HG02763 (cell line): ENCODE results near the gene WFDC5.
"Not testable (repeated sequence)": the region's sequence is repeated elsewhere in the genome, so short reads cannot be mapped to it uniquely, and the experiment has no call there.

ENCODE experiments used
- ATAC-seq: cut with Tn5 transposase; IDR thresholded peaks from one replicate; pipeline ENCODE4 v1.9.1; 2021; ENCODE audit warnings: mild to moderate bottlenecking, moderate library complexity; ENCODE audit not compliant: unreplicated experiment

Gene WFDC5, protein sequence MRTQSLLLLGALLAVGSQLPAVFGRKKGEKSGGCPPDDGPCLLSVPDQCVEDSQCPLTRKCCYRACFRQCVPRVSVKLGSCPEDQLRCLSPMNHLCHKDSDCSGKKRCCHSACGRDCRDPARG

DNA sequence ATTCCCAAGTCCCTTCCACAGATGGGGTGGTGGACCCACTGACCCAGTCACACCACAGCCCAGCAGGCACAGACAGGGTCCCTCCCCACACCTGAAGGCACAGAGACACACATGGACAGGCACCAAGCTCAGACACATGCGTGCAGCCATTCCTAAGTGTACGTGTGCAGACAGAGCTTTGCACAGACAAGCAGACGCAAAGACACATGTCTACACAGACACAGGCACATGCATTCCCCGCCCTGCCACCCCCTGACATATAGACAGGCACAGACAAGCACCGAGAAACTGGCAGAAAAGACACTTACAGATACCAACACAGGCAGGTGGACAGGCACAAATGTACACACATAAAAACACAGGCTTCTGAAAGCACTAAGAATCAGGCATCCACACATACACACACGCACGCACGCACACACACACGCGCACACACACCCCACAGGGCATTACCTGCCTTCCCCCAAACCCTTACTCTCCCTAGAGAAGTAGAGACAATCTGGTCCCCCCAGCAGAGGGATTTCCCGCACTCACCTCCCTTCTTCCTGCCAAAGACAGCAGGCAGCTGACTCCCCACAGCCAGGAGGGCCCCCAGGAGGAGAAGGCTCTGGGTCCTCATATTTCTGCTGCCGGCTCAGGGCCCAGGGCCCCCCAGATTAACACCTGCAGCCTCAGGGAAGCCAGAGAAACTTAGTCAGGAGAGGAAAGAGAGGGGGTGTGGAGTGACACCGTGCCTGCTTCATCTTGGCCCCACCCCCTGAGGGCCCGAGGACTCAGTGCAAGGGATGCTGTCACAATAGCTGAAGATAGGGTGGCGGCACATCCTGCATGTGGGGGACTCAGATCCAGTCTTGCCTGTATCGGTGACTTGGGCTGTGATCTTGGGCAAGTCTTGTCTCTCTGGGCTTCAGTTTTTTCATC lies at the start of gene WFDC5:
Gene WFDC5 (minus strand): TSS at position 710 of the 921 bp plus-strand sequence. CDS start 91 bp downstream, at position 619.
- no peak for ATAC-seq

DNA sequence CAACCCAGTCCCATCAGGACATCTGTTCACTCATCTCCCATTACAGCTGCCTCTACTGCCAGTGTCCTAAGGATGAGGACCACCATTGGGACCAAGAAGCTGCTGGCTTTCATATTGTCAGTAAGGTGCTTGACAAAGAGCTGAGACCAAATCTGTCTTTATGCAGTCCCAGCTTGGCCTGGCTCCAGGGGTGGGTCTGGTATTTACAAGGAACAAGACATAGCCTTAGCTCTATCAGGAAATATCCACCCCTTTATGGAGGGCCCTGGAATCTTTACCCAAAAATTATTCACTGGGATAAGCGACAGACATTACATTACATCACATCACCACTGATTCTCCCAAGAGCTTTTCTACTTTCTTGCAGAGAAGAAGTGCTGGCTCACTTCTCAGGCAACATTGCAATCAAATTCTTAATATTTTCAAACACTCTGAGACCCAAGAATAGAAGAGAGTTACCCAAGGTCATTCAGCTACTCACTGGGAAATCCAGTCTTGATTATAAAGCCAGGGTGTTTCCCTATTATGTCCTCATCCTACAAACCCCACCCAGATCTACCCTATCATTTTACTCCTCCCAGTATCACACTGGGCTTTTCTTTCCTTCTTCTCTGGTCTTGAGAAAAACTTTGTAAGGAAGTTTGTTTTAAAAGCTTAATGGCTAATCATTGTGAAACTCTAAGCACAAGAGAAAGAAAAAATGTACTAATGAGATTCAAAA lies 48.3 kb upstream of the WFDC5 start:
- no peak for ATAC-seq

DNA sequence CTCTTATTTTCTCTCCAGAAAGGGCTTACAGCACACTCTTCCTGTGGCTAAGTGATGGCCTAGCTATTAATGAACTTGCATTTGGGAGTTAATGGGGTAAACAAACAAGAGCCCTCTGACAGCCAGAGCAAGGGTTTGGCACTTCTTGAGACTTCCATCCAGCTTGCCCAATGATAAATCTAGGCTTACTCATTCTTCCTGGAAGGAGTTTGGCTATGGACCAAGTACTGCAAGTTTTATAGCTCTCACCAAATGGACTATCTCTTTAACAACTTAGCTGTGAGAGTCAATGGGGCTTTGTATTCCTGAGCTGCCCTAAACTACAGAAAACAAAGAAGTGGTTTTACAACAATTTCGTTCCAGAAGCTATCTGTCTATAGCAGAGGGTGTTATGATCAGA lies 43.0 kb upstream of the WFDC5 start:
- ATAC-seq, result no peak

DNA sequence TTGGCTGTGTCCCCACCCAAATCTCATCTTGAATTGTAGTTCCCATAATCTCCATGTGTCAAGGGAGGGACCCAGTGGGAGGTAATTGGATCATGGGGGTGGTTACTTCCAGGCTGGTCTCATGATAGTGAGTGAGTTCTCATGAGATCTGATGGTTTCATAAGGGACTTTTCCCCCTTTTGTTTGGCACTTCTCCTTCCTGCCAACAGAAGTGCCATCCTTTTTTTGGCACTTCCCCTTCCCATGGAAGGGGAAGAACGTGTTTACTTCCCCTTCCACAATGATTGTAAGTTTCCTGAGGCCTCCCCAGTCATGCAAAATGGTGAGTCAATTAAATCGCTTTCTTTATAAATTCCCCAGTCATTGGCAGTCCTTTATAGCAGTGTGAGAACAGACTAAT lies 41.7 kb upstream of the WFDC5 start:
- no peak for ATAC-seq

DNA sequence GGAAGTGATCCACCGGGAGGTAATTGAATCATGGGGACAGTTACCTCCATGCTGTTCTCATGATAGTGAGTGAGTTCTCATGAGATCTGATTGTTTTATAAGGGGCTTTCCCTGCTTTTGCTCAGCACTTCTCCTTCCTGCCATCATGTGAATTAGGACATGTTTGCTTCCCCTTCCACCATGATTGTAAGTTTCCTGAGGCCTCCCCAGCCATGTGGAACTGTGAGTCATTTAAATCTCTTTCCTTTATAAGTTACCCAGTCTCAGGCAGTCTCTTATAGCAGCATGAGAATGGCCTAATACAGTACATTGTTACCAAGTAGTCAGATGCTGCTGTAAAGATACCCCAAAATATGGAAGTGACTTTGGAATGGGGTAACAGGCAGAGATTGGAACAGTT lies 39.8 kb upstream of the WFDC5 start:
- not testable (repeated sequence) for ATAC-seq

DNA sequence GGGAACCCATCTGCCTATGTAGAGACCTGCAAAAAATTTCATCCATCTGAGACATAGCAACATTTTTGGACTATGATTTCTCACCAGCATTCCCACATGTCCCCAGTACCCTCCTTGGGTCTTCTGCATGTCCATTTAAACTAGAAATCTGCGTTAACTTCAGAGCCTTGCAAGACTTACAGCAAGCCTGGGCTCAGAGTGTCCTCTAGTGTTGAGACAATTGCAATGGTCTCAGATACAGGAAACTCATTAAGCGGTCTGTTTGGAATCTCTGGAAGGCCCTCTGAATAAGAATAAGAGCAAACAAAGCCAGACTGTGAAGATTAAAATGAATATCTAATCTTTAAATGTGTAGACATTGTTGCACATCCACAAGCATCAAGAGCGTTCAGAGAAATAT lies 39.2 kb upstream of the WFDC5 start:
- no peak for ATAC-seq

DNA sequence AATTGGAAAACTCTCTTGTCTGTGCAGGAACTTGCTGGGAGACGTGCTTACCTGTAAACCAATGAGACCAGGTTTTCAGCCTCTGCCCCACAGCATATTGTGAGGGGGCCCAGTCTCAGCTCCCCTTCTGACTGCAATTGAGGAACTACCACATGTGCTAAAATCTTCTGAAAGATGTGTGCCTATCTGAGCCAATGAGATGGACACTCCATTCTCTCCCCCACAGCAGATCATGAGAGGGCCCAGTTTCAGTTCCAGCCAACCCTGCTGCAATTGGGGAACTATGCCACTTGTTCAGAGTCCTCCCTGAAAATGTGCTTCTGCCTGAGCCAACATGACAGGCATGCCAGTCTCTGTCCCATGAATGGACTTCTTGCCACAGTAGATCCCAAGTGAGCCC lies 38.8 kb upstream of the WFDC5 start:
- no peak for ATAC-seq

DNA sequence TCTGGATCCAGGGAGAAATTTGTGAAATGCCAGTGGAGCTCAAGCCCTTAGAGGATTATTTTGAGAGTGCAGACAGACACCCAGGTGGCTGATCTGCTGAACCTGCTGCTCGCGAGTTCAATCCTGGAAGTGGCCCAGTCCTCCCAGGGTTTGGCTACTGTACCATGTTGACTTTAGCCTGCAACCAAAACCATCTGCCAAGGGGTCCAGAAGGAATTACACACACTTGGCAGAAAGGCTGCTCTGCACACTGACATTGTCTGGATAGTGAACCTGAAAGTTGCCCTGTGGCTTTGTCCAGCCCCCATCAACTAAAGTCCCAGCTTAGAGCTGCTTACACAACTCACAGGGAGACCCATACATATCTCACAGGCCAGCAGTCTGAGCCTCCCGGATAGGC lies 38.2 kb upstream of the WFDC5 start:
- no peak for ATAC-seq

DNA sequence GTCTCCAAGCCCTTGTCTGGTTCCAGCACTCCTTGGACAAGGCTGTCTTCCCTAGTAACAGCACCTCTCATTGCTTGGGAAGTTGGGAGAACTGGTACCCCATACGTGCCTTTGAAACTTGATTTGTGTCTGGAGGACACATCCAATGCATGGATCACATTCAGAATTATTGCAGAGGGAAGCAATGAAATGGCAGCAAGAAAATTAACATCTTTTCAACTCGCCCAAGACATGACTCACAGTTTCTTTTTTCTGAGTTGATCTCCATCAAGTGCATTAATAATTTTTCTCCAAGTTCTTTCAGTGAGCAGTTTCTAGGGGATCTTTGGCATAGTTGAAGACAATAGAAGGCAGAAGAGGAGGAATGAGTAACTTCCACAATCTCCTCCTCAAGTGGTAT lies 37.4 kb upstream of the WFDC5 start:
- ATAC-seq, result no peak

DNA sequence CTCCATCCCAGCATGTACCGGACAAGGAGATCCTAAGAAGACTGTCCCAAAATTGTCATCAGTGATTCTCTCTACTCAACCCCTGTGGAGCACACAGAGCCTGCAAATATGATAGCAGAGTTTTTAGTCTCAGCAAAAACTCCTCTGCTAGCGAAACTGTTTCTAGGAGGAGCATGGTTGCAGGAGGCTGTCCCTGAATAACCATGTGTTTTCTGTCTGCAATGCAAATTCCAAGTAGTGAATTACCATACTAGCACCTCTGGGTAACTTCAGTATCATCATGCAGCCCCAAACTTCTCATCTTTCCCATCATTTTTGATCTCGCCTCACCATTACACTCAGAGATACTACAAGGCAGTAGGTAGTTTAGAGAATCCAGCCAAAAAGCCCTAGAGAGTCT lies 34.1 kb upstream of the WFDC5 start:
- no peak for ATAC-seq

DNA sequence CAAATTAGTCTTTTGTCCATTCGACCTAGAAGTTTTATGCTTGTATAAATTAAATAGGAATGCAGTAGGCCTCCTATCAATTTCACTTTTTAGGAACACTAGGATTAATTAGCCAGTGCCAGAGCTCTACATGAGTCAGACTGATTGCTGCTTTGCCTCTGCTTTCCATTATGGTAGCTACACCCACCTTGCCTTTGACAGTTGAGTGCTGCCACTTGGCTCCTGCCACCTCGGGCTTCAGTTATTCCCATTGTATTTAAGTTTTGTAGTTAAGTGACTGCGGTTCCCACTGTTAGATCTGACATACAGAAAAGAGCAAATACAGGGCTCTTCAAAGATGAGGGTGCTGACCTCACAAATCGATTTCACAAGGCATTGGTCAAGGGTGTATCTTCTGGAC lies 25.9 kb upstream of the WFDC5 start:
- no peak for ATAC-seq

DNA sequence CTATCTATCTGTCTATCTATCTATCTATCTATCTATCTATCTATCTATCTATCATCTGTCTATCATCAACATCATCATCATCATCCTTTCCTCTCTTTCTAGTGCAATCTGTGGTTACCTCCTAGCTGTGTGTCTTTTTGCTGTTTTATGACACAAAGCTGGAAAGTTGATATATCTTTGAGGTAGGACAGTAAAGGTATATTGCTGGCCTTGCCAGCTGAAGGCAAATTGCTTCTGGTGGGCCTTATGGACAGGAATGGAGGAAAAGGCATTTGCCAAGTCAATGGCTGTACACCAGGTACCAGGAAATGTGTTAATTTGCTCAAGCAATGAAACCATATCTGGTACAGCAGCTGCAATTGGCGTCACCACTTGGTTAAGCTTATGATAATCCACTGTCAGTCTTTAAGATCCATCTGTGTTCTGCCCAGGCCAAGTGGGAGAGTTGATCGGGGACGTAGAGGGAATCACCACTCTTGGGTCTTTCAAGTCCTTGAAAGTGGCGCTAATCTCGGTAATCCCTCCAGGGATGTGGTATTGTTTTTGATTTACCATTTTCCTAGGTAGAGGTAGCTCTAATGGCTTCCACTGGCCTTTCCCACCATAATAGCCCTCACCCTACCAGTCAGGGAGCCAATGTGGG lies 24.9 kb upstream of the WFDC5 start:
- ATAC-seq, result not testable (repeated sequence)

DNA sequence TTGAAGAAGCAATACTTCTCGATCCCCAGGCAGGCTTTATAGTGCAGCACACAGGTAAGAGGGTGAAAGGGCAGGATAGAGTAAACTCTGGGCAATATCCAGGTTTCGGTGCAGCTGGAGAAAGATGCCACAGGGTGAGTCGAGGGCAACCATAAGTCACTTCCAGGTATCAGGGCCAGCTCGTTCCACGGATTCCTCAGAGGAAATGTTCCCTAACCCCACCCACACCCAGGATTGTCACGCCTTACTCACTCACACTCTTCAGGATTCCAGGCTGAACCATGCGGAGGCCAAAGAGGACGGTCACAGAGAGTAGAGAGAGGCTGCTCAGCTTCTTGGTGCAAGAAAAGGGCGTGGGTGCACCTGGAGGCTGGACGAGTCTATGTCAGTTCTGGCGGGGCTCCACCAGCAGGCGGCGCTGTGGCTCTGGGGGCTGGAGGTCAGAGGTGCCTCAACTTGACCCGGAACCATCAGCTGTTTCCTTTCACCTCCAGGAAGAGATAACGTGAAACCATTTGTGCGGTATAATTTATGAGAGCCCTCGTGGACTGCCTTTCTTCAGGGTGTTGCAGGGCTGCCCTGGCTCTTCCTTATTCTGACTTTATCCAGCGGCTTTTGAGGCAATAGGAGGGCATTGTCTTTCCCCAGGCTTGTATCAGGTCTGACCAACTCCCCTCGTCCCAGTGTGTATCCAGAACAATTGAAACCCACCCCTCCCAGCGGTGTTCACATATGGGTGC lies 23.8 kb upstream of the WFDC5 start:
- ATAC-seq, result no peak

DNA sequence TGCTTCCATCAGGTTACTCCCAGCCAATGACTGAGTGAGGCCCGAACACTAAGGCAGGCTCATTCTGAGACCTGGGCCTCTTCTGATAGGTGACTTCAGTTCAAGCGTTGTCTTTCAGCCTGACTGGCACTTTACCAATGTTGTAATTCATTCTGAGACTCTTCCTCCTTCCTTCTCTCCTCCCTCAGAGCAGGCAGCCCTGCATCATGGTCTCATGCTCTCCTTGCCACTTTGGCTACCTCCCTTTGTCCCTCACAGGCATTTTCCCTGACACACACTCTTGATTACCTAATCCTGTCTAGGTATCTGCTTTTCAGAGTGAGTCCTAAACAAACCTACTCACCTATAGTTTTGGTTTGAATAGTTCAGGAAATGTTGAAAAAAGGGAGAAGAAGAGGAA lies 21.9 kb upstream of the WFDC5 start:
- no peak for ATAC-seq

DNA sequence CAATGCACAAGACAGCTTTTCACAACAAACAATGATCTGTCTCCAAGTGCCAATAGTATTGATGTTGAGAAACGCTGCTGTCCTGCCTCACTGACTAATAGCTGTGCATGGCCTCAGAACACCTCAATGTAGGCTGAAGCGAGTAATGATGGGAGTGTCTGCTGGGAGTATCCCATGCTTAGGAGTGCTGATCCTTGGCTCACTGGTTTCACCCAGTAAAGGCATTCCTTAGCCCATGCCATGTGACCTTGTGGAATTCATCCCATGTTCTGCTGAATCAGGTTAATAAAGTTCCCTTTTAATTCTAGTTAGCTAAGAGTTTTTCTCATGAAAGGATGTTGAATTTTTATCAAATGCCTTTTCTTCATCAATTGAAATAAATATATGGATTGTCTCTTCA lies 13.1 kb upstream of the WFDC5 start:
- no peak for ATAC-seq

DNA sequence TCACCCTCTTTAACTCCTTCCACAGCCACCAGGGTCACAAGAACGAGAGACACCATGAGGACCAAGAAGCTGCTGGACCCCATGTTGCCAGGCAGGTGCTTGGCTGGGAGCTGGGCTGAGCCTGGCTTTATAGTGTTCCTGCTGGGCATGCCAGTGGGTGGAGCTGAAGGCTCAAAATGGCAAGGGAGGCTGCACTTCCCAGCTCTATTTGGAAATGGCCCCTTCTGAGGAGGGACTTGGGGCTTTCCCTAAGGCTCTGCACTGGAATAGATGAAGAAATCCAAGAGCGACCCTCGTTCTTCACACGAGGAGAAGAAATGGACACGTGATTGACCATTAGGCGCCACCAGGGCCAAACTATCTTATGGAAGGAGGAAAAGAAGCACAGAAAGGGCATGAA lies 9.4 kb upstream of the WFDC5 start, which contains the start of gene WFDC12:
Gene WFDC12 (minus strand): TSS at position 101 of the 400 bp plus-strand sequence. CDS start 18 bp downstream, at position 83.
- ATAC-seq, result no peak

DNA sequence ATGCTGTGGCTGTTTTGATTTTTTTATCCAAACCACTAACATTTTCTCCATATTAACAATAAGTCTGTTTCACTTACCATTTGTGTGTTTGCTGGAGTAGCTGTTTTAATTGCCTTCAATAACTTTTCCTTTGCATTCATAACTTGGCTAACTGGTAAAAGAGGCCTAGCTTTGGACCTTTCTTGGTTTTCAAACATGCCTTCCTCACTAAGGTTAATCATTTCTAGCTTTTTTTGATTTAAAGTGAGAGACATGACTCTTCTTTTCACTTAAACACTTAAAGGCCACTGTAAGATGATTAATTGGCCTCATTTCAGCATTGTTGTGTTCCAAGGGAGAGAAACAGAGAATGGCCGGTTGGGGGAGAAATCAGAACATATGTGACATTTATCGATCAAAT lies 6.4 kb upstream of the WFDC5 start:
- no peak for ATAC-seq

DNA sequence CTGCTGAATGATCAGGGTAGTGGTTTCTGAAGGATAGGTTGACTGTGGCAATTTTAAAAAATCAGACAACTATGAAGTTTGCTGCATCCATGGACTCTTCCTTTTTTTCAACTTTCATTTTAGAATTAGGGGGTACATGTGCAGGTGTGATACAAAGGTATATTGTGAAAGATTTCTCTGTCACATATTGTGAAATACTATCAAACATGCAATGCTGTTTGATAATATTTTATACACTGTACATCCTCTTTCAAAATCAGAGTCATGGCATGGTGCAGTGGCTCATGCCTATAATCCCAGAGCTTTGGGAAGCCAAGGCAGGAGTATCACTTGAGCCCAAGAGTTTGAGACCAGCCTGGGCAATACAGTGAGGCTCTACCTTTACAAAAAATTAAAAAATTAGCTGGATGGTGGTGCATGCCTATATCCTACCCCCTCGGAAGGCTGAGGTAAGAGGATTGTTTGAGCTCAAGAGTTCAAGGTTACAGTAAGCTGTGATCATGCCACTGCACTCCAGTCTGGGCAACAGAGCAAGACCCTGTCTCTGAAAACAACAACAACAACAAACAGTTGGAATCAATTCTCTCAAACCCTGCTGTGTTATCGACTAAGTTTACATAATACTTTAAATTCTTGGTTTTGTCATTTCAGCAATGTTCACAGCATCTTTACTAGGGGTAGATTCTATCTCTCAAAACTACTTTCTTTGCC lies 4.7 kb upstream of the WFDC5 start:
- no peak for ATAC-seq

DNA sequence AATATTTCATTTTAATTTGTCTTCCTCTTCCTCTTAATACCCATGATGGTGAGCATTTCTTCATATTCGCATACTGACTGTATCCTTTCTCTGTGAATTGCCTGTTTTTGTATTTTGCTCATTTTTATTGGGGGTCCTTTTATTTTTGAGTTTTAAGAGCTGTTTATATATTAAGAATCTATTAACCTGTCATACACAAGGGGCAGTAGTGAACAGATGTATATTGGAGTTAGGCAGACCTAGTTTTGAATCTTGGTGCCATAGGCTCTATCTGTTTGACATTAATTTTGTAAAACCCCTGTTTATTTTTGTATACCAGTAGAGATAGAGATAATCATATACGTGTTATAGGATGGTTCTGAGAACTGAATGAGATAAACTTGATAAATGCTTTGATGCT lies 3.1 kb upstream of the WFDC5 start:
- no peak for ATAC-seq

DNA sequence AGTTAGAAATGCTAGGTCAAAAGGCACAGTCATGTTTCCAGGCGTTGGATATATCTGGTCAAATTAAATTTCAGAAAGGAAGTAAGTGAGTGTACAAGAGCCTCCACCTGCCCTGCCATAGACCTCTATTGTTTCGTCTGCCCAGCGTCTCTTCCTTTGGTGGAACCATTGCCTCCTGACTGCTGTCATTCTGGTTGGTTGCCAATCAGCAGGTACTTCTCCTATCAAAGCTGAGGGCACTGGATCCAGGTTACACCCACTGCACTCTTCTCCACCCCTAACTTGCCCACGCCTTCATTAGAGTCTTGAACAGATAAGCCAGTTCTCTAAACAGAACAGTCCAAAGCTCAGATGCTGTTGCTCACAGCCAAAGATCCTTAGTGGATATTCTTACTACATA lies 2.6 kb upstream of the WFDC5 start:
- ATAC-seq, result no peak
